Diencephalon (tissue), 1 donor: ENCODE measurements around the gene TCOF1. TPM values are rescaled to one million over a fixed set of nuclear protein-coding genes. Genes with fewer than 3 reads are reported as not detected.

Experiments
- total RNA-seq: library from RNA; depleted of rRNA; stranded (reverse); fragments of >200 nt; gene quantifications from one replicate; pipeline ENCODE4 v1.2.3, GENCODE V29; 2014

TCOF1 gene, protein sequence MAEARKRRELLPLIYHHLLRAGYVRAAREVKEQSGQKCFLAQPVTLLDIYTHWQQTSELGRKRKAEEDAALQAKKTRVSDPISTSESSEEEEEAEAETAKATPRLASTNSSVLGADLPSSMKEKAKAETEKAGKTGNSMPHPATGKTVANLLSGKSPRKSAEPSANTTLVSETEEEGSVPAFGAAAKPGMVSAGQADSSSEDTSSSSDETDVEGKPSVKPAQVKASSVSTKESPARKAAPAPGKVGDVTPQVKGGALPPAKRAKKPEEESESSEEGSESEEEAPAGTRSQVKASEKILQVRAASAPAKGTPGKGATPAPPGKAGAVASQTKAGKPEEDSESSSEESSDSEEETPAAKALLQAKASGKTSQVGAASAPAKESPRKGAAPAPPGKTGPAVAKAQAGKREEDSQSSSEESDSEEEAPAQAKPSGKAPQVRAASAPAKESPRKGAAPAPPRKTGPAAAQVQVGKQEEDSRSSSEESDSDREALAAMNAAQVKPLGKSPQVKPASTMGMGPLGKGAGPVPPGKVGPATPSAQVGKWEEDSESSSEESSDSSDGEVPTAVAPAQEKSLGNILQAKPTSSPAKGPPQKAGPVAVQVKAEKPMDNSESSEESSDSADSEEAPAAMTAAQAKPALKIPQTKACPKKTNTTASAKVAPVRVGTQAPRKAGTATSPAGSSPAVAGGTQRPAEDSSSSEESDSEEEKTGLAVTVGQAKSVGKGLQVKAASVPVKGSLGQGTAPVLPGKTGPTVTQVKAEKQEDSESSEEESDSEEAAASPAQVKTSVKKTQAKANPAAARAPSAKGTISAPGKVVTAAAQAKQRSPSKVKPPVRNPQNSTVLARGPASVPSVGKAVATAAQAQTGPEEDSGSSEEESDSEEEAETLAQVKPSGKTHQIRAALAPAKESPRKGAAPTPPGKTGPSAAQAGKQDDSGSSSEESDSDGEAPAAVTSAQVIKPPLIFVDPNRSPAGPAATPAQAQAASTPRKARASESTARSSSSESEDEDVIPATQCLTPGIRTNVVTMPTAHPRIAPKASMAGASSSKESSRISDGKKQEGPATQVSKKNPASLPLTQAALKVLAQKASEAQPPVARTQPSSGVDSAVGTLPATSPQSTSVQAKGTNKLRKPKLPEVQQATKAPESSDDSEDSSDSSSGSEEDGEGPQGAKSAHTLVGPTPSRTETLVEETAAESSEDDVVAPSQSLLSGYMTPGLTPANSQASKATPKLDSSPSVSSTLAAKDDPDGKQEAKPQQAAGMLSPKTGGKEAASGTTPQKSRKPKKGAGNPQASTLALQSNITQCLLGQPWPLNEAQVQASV (N-terminal part only)
- 12.7 TPM for total RNA-seq

DNA sequence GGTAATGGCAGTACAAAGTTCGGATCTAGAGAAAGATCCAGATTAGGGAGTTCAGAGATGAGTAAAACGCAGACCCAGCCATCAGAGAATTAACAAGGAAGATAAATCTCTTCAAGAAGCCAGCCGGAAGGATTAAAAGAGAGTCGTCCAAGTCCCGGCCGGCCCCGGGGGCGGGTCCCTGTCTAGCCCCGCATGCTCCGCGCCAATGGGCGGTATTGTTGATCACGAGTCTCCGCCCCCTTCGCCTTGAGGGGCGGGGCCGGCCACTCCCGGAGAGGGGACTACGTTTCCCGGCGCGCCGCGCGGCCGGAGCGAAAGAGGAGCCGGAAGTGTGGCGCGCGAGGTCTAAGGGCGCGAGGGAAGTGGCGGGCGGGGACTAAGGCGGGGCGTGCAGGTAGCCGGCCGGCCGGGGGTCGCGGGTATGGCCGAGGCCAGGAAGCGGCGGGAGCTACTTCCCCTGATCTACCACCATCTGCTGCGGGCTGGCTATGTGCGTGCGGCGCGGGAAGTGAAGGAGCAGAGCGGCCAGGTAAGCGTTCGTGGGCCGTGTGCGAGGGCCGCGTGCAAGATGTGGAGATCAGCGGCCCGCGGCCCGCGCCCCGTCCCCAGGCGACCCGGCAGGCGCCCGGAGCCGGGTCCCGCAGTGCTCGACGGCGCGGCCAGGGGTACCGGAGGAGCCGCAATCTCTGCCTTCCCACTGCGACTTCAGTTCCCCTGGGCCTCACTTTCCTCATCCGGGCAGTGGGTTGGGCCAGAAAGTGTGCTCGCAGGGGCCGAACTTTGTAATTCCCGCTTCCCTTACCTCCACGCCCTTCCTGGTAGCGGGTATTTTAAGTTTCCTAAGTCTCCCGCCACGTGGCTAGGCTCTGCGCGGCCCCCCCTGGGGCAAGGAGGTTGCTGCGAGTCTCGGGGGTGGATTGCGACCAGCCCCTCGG is at the start of gene TCOF1:
TCOF1 (plus strand) TSS at position 372 of the 935 bp plus-strand sequence; CDS start at position 422, 50 bp downstream.

DNA sequence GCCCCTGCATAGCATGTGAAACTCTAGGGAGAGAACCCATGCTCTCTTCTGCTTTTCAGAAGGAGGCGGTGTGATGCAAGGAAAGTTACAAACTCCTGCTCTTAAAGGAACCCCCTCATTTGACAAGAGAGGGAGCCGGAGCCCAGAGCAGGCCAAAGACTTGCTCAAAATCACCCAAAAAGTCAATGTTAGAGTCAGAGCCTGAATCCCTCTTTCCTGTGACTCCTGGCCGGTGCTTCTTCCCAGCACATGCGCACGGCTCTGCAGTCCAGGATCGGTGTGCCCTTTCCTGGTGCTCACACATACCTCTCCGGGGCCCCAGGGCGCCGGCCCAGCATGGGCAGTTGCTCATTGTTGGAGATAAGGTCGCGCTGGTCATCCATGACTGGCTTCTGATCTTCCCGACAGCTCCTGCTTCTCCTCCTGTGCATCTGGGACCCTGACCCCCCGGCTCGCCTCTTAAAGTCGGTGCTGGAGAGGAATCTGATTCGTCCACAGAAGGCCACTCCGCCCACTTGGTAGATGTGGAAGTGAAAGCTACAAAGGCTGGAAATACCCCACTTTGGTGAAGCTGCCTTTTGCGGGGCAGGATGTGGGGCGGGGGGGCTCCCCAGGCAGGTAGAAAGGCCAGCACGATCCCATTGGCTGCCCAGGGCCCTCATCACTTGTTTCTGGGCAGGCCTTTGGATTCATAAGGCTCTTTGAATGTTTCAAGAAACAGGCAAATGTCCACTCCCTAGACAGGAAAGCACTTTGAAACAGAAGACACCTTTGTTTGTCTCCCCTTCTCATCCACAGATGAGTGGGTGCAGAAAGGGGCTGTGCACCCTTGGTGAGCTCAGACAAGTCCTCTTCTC is 55.0 kb downstream of the TCOF1 start, which contains the start of gene CD74:
CD74 (minus strand) TSS at position 592 of the 857 bp plus-strand sequence; CDS start at position 431, 161 bp downstream.

Other genes starting within 250 kb of the TCOF1 start
- 28.6 TPM for gene PDGFRB, start 201.9 kb upstream of the TCOF1 start, total RNA-seq
- not detected for gene CDX1, start 190.9 kb upstream of the TCOF1 start, total RNA-seq
- gene SLC6A7, start 167.6 kb upstream of the TCOF1 start, total RNA-seq, result 20.5 TPM
- gene CAMK2A, start 67.9 kb upstream of the TCOF1 start, total RNA-seq, result 59.7 TPM
- gene ARSI, start 54.8 kb upstream of the TCOF1 start, total RNA-seq, result 0.46 TPM
- gene CD74, start 55.2 kb downstream of the TCOF1 start, total RNA-seq, result 18.7 TPM
- 1,944 TPM for gene RPS14, start 92.0 kb downstream of the TCOF1 start, total RNA-seq
- gene NDST1, start 150.4 kb downstream of the TCOF1 start, total RNA-seq, result 38.1 TPM